A549 treated with ZK216348 at 1 μM for 4 hours (cell line): ENCODE results near the gene TEX50. TPM values are rescaled to one million over a fixed set of nuclear protein-coding genes. Genes with fewer than 3 reads are reported as not detected.

Experiments
- total RNA-seq: library from RNA; stranded (reverse); fragments of 200-300 nt; extraction: Qiagen RNA extraction; gene quantifications from 5 replicates; pipeline ENCODE4 v1.2.3, GENCODE V29; 2022; ENCODE audit warnings: low read depth

TEX50 gene, protein sequence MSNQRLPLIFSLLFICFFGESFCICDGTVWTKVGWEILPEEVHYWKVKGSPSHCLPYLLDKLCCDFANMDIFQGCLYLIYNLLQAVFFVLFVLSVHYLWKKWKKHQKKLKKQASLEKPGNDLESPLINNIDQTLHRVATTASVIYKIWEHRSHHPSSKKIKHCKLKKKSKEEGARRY
- total RNA-seq = not detected in 5 replicates

DNA sequence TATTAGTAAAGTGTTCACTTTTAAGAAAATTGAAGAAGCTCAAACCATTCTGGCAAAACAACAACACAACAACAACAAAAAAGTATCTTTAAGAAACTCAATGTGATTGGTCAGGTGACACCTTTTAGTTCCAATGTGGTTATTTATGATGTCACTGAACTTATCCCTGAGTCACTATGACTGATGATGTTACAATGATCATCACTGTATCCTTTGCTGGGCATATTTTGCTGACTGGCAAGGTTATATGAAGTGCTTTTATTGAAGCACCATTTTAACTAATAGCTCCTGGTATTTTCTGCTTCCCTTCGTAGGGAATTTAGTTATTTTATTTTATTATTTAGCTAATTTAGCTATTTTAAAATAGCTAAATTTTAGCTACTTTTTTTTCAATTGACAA lies at the start of gene TEX50:
TEX50 (plus strand) TSS at position 223 of the 400 bp plus-strand sequence. CDS start 184 bp downstream, outside the sequence.

DNA sequence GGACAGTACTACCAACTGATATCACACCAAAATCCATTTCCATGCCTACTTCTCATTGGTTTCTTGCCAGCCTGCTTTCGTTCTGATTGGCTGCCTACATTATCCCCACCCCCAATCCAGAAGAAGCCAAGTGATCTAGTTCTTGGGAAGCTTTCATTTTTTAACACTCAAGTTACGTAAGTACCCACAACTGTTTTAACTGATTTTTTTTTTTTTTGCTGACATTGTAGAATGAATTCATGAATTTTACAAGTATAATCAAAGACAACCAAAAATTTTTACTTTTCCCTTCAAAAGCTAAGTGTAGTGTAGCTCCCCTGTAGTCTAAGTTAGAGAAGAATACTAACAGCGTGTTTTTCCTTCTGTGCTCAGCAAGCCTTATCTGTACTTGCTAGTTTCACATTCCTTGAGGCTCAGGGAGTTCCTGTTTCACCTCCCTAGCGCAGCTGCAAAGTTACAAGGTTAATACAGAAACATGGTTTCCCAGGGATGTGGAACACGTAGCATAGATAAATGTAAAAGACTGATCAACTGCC lies 32.0 kb upstream of the TEX50 start, which contains the start of gene SLC9C2:
SLC9C2 (minus strand) TSS at position 17 of the 536 bp plus-strand sequence. CDS start 1,296 bp downstream, outside the sequence.

DNA sequence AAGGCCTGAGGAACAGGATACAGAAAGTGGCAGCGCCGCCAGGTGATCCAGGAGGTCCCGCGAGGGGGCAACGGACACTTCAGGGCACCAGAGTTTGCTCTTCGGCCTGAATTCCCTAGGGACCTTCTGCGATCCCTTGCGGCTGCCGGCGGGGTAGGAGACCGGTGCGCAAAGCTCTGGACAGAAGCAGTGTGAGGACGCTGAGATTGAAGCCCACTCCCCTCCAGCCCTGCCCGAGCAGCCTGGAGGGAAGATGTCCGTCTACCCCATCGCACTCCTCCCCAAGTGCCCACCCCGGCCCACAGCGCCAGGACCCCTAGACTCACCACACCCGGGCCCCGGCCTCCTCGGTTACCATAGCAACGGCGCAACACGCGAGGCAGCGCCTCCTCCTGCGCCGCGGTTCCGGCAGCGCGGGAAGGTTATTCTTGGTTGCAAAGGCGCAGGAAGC lies 34.4 kb downstream of the TEX50 start, which contains the start of gene ANKRD45:
ANKRD45 (minus strand) TSS at position 361 of the 451 bp plus-strand sequence. CDS start 10,433 bp downstream, outside the sequence.

Other genes starting within 250 kb of the TEX50 start
- 300 to 332 TPM (median 305 TPM) in 5 replicates for gene PRDX6, start 158.0 kb upstream of the TEX50 start, total RNA-seq
- gene SLC9C2, start 32.3 kb upstream of the TEX50 start, total RNA-seq = not detected in 5 replicates
- 0.13 TPM in 1 of 5 replicates, not detected in the others for gene ANKRD45, start 34.5 kb downstream of the TEX50 start, total RNA-seq
- 9.4 to 13.1 TPM (median 12.3 TPM) in 5 replicates for gene KLHL20, start 79.6 kb downstream of the TEX50 start, total RNA-seq
- 36.5 to 44.5 TPM (median 42.1 TPM) in 5 replicates for gene DARS2, start 189.3 kb downstream of the TEX50 start, total RNA-seq
- gene CENPL, start 189.5 kb downstream of the TEX50 start, total RNA-seq = 10.7 to 16.5 TPM (median 11.2 TPM) in 5 replicates
- gene GAS5, start 232.7 kb downstream of the TEX50 start, total RNA-seq = 274 to 349 TPM (median 295 TPM) in 5 replicates
- 0.85 to 1.6 TPM (median 1.6 TPM) in 5 replicates for gene ZBTB37, start 233.0 kb downstream of the TEX50 start, total RNA-seq